Right lobe of liver (tissue), 6 donors: Measurements from ENCODE around the gene SLC37A1. TPM values are rescaled to one million over a fixed set of nuclear protein-coding genes. Genes with fewer than 3 reads are reported as not detected.

Experiments
- ATAC-seq, 4 donors: fragments of 200-7000 bp; cut with Tn5 transposase; one replicate each; pipeline ENCODE4 v1.9.1; 2020; ENCODE audit warnings: mild to moderate bottlenecking in 4 of 4, moderate library complexity in 4 of 4
- DNase-seq, 3 donors: peaks; one replicate each; pipeline ENCODE4 v3.0.0-alpha.2; 2020
- H3K27ac ChIP-seq, 3 donors: fragments of 200-600 bp; one replicate each; pipeline ENCODE4 v1.8.0; 2022
- H3K27me3 ChIP-seq, 2 donors: fragments of 200-600 bp; one replicate each; pipeline ENCODE4 v1.8.0; 2022
- H3K36me3 ChIP-seq, 4 donors: fragments of 200-600 bp; sonication (generic) in 1 of 4; one replicate each; pipeline versions ENCODE4 v1.5.1 to v1.8.0; 2017 to 2022; ENCODE audit warnings: control low read depth in 1 of 4
- H3K4me1 ChIP-seq, 4 donors: fragments of 200-600 bp; sonication (generic) in 1 of 4; one replicate each; pipeline versions ENCODE4 v1.5.1 to v1.8.0; 2017 to 2022; ENCODE audit warnings: control low read depth in 1 of 4
- H3K4me3 ChIP-seq, 3 donors: fragments of 200-600 bp; one replicate each; pipeline ENCODE4 v1.8.0; 2022
- H3K9me3 ChIP-seq, 4 donors: fragments of 200-600 bp; sonication (generic) in 1 of 4; one replicate each; pipeline versions ENCODE4 v1.5.1 to v1.8.0; 2017 to 2022; ENCODE audit warnings: control low read depth in 1 of 4
- POLR2A ChIP-seq: fragments of 450-650 bp; IDR thresholded peaks from one replicate; pipeline ENCODE4 v1.6.1; 2017; ENCODE audit warnings: antibody characterized with exemption, mild to moderate bottlenecking
- WGBS: methylation state at CpG from one replicate; pipeline ENCODE4 v1.1.6; 2018; ENCODE audit warnings: low coverage, low lambda C conversion rate; ENCODE audit not compliant: insufficient coverage; ENCODE audit errors: missing lambda C conversion rate; 5-methylcytosine and 5-hydroxymethylcytosine counted together
- intact Hi-C, 2 donors: fragments of 100-400 bp; cut with DNase I; formaldehyde crosslinking; loops; one replicate each; pipeline versions ENCODE4 v1.11.2 to v1.14.1; 2022
- total RNA-seq, 6 experiments: library from RNA; depleted of rRNA in 2 of 6; stranded (reverse); fragments of >200 nt in 2 of 6; fragmentation: NEBNext Ultra II Directional in 3 of 6; extraction: Animal tissue kit (Norgen Biotek cat#: 25700) in 3 of 6; gene quantifications; one replicate each; pipeline versions ENCODE4 v1.1.0 to v1.2.4, GENCODE V29; 2016 to 2023
- TF ChIP-seq, protein P1 (sequence below), 4 donors: fragments of 200-600 bp in 3 of 4; fragments of 450-650 bp in 1 of 4; IDR thresholded peaks; one replicate each; pipeline versions ENCODE4 v1.5.1 to v1.8.0; 2016 to 2022; ENCODE audit warnings: antibody characterized with exemption in 4 of 4, mild to moderate bottlenecking in 2 of 4
- donor health status: DM: no; HTN: yes; CAD: no.
- donor health status: DM: no; HTN: no; CAD: no.
- donor health status: DM: no; HTN: no; CAD: no.
- donor health status: DM: no; HTN: yes; CAD: no.
- donor health status: DM: no; HTN: yes; CAD: no.

SLC37A1 gene
- total RNA-seq, 6 experiments from 2014 or later = 2.5 to 10.8 (median 6.2) TPM

DNA sequence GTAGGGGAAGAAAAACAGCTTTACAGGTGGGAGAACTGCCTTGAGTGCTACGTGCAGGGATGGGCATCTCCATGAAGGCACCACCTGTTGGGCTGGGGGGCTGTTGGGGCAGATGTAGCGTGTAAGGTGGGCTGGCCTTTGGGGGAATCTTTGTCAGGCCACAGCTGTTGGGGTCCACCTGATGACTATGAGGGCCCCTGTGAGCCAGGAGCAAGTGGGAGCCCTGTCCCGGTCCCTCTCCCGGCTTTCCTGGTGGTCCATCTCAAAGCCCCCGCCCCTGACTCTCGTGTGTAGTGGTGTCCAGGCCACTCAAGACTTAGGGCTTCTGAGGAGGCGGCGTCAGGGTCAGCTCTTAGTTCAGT, 13.5 kb downstream of the SLC37A1 start:
- peaks cover 0 to 5% (median 0%) of the 10 kb centered on the region in 4 donors for H3K36me3 ChIP-seq

DNA sequence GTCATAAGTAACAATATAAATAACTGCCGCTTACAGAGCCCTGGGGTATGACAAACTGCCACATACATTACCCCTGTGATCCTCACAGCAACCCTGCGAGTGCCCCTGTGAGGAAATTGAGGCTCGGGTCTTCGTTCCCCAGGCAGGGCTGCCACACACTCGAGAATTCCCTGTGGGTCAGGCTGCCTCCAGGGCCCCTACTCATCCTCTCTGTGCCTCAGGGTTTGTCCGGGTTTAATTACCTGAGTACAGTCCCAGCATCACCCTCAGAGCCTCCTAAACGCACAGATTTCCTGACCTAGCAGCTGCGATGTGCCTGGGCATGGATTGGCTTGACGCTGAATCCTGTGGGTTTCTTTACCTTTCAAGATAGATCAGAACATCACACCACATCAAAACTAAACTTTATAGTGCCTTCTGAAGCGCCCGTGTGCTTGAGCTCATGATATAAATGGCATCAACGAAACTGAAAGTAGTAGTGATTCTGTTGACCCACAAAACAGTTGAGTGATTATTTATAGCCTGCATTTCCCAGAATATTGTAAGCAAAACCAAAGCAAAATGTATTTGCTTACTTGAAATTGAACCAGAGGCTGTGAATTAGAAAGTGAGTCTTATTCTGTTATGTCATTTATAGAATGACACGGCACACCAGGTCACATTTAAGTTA, 14.0 kb downstream of the SLC37A1 start:
- 12% methylated on average over 5 of the region's 13 CpGs for WGBS
- TF ChIP-seq POLR2A = no peak
- TF ChIP-seq, protein P1, sequence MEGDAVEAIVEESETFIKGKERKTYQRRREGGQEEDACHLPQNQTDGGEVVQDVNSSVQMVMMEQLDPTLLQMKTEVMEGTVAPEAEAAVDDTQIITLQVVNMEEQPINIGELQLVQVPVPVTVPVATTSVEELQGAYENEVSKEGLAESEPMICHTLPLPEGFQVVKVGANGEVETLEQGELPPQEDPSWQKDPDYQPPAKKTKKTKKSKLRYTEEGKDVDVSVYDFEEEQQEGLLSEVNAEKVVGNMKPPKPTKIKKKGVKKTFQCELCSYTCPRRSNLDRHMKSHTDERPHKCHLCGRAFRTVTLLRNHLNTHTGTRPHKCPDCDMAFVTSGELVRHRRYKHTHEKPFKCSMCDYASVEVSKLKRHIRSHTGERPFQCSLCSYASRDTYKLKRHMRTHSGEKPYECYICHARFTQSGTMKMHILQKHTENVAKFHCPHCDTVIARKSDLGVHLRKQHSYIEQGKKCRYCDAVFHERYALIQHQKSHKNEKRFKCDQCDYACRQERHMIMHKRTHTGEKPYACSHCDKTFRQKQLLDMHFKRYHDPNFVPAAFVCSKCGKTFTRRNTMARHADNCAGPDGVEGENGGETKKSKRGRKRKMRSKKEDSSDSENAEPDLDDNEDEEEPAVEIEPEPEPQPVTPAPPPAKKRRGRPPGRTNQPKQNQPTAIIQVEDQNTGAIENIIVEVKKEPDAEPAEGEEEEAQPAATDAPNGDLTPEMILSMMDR (IDR thresholded peaks at IDR 0.05) = no peak
- Histone ChIP-seq H3K9me3 (no peaks in the 10 kb centered on the region), H3K4me1 (peaks cover 0 to 44% (median 16%) of the 10 kb centered on the region in 4 donors), H3K4me3 (no peak overlapping the region), H3K36me3 (peaks cover 0 to 1% (median 0%) of the 10 kb centered on the region in 4 donors), H3K27me3 (no peaks in the 10 kb centered on the region), H3K27ac (peak overlapping the region; percentile 74 to 82 (median 78))
- ATAC-seq (peak; percentile 51 to 63 (median 58)), DNase-seq (peak in 1 of 3 donors; percentile 36)
- intact Hi-C loops = no loop called here

More for the DNA sequence above, 13.5 kb downstream of the SLC37A1 start:
- intact Hi-C loops = no loop called here
- no peaks in the 10 kb centered on the region for H3K9me3 ChIP-seq
- TF ChIP-seq POLR2A = no peak
- TF ChIP-seq, protein P1 (IDR thresholded peaks at IDR 0.05) = no peak
- peak overlapping the region; percentile 74 to 82 (median 78) for H3K27ac ChIP-seq
- ATAC-seq (no peak), DNase-seq (no peak)
- no peaks in the 10 kb centered on the region for H3K27me3 ChIP-seq
- no peak overlapping the region for H3K4me3 ChIP-seq
- peaks cover 0 to 42% (median 15%) of the 10 kb centered on the region in 4 donors for H3K4me1 ChIP-seq
- whole genome bisulfite sequencing = 83% methylated on average over 1 of the region's 8 CpGs

DNA sequence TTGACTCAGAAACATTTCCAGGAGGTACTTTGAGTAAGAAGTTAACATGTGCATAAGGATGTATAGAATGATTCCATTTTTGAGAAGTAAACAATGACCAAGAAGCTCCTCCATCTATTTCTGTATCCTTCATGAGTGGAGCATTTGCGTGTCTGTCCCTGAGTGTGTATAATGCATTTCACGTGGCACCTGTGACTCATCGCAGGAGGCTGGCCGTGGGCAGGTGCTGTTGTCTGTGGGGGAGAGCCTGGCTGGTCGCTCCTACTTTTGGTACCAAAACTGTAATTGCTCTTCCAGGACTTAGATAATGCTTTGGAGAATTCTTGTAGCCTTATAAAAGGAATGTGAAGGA, 16.5 kb downstream of the SLC37A1 start:
- peak in 1 of 3 donors; percentile 31 for DNase-seq
- ATAC-seq = no peak
- Histone ChIP-seq H3K9me3 (no peaks in the 10 kb centered on the region), H3K27ac (no peak overlapping the region), H3K36me3 (no peaks in the 10 kb centered on the region), H3K4me1 (peaks cover 0 to 49% (median 19%) of the 10 kb centered on the region in 4 donors), H3K27me3 (no peaks in the 10 kb centered on the region), H3K4me3 (no peak overlapping the region)
- 92% methylated on average over 5 of the region's 5 CpGs for WGBS
- TF ChIP-seq, protein P1 (IDR thresholded peaks at IDR 0.05) = no peak
- no peak for TF ChIP-seq POLR2A
- intact Hi-C loops = no loop called here

DNA sequence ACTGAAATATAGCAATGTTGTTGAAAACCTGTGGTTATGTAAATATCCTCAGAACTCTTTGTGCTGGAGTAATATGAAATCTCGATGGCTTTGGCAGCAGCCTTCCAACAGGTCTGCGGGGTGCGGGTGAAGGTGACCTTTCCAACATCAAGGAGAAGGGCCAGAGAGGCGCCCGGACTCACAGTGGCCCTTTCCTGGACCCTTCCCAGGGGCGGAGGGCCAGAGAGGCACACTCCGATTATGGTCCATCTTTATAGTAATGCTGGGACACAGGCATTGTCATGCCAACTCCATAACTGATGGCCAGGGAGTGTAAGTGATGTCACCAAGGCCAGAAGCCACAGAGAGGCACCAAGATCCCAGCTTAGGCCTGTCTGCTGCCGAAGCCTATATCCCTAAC, 18.1 kb downstream of the SLC37A1 start:
- H3K4me3 ChIP-seq = no peak overlapping the region
- no peak overlapping the region for H3K27ac ChIP-seq
- intact Hi-C loops = no loop called here
- no peaks in the 10 kb centered on the region for H3K9me3 ChIP-seq
- peaks cover 0 to 43% (median 20%) of the 10 kb centered on the region in 4 donors for H3K4me1 ChIP-seq
- WGBS = 78% methylated on average over 3 of the region's 8 CpGs
- DNase-seq = peak in 1 of 3 donors; percentile 39
- TF ChIP-seq, protein P1 (IDR thresholded peaks at IDR 0.05) = no peak
- no peak for TF ChIP-seq POLR2A
- H3K27me3 ChIP-seq = no peaks in the 10 kb centered on the region
- no peak for ATAC-seq
- H3K36me3 ChIP-seq = no peaks in the 10 kb centered on the region
